Left colon (tissue), 2 donors: ENCODE data around the gene UBE4B. TPM values are rescaled to one million over a fixed set of nuclear protein-coding genes. Genes with fewer than 3 reads are reported as not detected.
A peak's percentile ranks its signal among the peaks of the same experiment; 100 is the strongest.

Experiments used
- ATAC-seq: fragments of 200-7000 bp; cut with Tn5 transposase; one replicate; pipeline ENCODE4 v1.9.1; 2020; ENCODE audit warnings: mild to moderate bottlenecking, moderate library complexity
- DNase-seq, 2 donors: peaks; one replicate each; pipeline ENCODE4 v3.0.0-alpha.2; 2020
- intact Hi-C, 2 donors: fragments of 100-400 bp; cut with DNase I in 1 of 2; cut with micrococcal nuclease in 1 of 2; formaldehyde crosslinking; loops; one replicate each; pipeline versions ENCODE4 v1.11.2 to v1.14.0; 2022; cut with DNase I, micrococcal nuclease
- total RNA-seq, 2 donors: library from RNA; stranded (reverse); fragmentation: NEBNext Ultra II Directional; extraction: Animal tissue kit (Norgen Biotek cat#: 25700); gene quantifications; one replicate each; pipeline ENCODE4 v1.2.1, GENCODE V29; 2021
- donor health status: DM: no; HTN: no; CAD: no.
- donor health status: DM: yes; HTN: yes; CAD: no.

UBE4B gene
- total RNA-seq, 2 donors from 2014 or later, result 32.3 to 36.5 TPM

DNA sequence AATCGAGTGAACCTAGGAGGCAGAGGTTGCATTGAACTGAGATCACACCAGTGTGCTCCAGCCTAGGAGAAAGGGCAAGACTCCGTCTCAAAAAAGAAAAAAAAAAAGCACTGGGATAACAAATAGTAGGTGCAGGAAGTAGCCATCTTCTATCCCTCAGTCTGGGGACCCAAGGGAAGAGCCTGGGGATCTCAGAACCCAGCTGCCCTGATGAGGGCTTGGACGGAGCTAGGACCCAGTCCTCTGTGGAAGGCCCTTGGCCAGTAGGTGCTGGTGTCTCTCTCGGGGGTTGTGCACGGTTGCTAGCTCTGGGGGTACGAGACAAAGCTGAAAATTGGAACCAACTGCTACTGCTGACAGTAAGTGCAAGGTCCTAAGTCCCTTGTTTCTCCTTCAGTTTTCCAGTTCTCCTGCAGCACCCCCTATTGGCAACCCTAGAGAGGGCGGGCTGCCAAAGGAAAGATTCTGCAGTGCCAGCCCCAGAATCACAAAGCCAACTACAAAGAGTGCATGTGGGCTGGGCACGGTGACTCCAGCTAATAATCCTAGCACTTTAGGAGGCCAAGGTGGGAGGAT, 120.0 kb downstream of the UBE4B start:
- ATAC-seq (peak; percentile 84), DNase-seq (peak in 1 of 2 donors; percentile 52)
- intact Hi-C loops, result no loop called here

DNA sequence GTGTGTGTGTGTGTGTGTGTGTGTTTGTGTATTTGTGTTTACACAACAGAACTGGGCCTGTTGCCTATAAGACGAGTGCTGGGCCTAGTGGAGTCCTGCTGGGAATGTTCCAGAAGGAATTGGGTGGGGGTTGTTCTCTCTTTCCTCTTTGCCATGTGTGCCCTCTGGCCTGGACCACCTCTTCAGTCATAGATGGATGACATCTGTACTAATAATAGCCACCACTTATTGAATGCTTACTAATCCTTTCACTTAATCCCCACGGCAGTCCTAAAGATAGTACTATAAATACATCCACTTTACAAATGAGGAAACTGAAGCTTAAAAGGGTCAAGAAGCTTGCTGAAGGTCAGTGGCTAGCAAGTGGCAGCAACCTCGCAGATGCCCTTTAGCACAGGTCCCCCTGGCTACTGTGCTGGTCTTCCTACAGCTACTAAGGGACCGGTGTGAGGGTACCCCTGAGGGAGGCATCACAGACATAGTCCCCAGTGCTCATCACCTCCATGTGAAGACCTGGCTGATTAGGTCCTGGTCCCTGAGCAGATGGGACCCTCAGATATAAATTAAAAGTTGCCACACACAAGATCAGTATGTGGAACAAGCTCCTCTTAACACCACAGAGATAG, 122.4 kb downstream of the UBE4B start:
- no peak for ATAC-seq
- DNase-seq, result no peak
- intact Hi-C loops, result no loop called here

DNA sequence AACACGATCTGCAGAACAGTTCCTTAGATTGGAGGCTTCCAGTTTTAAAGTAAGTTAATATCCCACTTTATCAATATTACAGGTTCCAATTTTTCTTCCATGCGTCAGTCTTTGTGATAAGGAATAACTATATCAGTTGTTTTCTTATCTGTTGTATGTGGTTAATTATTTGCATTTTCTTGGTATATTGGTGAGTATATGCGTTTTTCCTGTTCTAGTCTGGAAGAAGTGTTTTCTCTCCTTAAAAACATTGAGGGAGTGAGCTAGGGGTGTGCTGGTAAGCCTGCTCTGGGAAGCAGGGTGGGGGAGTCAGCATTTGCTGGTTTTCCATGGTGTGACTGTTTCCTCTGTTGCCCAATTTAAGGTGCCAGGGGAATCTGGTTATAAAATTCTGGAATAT, 127.4 kb downstream of the UBE4B start:
- ATAC-seq, result no peak
- intact Hi-C loops, result no loop called here
- DNase-seq, result no peak

DNA sequence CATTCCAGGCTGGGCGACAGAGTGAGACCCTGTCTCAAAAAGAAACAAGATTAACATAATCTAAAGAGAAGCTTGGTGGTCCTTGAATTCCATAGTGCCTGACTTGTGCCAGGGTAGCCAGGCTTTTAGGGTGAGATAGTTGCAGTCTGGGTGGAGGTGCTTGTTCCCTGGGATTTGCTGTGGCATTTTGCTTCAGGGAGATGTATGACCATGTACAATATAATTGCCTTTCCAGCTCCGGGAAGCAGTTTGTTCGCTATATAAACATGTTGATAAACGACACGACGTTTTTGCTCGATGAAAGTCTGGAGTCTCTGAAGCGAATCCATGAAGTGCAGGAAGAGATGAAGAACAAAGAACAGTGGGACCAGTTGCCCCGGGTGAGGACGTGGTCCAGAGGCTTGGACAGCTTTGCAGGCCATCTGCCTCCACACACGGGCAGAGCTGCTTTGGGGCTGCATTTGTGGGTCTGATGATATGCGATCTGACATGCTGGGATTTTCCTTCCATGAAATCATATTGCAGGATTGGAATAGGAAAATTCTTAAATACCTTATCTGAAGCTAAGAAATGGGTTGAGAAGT, 128.2 kb downstream of the UBE4B start:
- ATAC-seq (no peak), DNase-seq (no peak)
- intact Hi-C loops, result no loop called here

DNA sequence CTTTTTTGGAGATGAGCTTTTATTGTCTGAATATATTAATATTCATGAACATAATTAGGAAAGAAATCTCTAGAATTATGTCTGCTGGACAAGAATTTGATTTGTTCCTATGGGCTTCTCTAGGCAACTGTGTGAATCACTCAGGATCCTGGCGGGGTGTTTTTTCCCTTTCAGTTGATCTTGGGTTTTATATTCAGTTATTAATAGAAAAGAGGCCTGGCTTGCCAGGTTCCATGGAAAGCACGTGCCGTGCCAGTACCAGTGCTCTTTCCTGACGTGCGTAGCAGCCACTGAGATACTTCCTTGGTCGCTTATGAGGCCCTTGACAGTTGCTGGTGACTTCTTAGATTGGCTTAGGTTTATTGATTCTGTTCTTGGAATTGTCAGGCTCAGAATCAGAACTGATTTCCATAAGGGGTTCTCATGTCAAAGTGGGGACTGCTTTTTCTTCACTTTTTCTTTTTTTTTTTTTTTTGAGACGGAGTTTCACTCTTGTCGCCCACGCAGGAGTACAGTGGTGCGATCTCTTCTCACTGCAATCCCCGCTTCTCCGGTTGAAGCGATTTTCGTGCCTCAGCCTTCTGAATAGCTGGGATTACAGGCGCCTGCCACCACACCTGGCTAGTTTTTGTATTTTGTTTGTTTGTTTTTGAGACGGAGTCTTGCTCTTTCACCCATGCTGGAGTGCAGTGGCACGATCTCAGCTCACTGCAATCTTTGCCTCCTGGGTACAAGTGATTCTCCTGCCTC, 129.0 kb downstream of the UBE4B start:
- DNase-seq, result peak in 1 of 2 donors; percentile 44
- intact Hi-C loops, result no loop called here
- no peak for ATAC-seq

DNA sequence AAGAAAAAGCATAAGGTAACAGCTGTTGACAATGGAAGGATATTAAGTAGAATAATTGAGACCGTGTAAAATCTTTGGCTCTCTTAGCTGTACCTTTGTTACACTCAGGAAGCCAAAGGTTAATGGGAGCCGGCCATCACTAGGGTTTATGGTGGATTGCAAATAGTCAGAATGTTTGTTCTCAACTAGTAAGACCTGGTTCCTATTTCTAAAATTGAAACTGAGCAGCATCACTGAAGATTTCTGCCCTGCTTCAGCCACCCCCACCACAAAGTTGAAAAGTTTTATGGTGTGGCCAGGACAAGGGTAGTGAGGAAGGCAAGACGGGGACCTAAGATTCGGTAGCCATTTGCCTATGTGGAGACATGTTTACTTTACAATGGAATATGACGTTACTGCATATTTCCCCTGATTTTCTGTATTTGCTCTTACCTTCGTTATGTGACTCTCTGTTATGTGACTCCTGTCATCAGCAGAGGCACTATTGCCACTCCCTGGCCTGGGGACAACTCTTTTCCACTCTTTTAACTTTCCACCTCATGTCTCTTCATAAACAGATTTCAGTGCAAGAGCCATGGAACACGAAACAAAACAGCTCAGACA, 136.3 kb downstream of the UBE4B start:
- ATAC-seq (no peak), DNase-seq (no peak)

DNA sequence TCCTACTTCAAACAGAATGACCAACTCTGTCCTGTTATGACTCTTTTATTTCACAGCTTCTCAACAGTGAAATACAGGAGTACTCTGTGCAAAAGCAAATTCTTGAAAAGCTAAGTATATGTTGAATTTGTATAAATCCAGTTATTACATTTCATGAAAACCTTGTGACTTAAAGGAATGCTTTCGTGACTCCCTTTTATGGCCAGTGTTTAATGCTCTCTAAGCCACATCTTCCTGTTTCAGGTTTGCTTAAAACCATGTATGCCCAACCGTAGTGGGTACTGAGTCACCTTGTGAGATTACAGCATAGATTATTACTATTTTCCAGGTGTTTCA, 137.4 kb downstream of the UBE4B start:
- intact Hi-C loops, result no loop called here
- ATAC-seq, result no peak
- no peak for DNase-seq

More for the DNA sequence above, 136.3 kb downstream of the UBE4B start:
- intact Hi-C loops, result no loop called here

DNA sequence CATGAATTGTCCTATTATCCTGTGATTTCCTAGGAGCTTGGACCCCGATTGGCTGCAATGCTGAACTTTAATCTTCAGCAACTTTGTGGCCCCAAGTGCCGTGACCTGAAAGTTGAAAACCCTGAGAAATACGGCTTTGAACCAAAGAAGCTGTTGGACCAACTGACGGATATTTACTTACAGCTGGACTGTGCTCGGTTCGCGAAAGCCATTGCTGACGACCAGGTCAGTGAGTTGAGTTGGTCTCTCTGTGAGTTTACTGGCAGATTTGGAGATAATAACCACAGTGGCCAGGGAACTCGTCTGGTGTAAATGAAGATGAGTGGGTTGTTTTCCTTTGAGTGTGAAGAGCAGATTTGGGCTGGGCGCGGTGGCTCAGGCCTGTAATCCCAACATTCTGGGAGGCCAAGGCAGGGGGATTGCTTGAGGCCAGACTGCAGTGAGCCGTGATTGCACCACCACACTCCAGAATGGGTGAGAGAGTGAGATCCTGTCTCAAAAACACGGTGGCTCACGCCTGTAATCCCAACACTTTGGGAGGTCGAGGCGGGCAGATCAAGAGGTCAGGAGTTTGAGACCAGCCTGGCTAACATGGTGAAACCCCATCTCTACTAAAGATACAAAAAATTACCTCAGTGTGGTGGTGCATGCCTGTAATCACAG, 138.5 kb downstream of the UBE4B start:
- no peak for ATAC-seq
- intact Hi-C loops, result no loop called here
- no peak for DNase-seq

DNA sequence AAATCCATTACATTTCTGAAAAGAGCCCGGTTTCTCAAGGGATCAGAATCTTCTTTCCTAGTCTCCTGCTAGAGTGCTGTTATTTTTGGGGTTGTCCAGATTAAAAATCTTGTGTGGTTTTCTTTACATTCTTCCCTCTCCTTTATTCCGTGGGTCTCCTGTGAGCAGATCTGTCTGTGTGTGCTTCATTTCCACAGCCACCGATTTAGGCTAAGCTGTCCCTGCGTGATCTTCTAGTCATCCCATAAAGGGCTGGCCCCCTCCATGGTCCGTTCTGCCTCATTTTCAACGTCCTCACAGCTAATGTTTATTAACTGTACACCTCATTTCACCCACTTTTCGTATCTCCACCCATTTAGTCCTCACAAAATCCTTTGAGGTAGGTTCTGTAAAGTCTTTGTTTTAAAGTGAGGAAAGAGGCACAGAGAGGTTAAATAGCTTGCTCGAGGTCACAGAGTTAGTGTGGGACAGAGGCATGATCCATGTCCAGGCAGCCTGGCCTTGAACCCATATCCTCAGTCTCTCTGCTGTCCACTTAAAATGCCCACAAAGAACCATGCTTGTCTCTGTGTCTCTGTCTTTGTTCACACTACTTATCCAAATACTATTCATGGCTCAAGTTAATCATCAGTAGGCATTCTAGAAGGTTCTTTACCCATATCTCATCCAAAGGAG, 139.4 kb downstream of the UBE4B start:
- intact Hi-C loops, result no loop called here
- ATAC-seq (no peak), DNase-seq (no peak)

DNA sequence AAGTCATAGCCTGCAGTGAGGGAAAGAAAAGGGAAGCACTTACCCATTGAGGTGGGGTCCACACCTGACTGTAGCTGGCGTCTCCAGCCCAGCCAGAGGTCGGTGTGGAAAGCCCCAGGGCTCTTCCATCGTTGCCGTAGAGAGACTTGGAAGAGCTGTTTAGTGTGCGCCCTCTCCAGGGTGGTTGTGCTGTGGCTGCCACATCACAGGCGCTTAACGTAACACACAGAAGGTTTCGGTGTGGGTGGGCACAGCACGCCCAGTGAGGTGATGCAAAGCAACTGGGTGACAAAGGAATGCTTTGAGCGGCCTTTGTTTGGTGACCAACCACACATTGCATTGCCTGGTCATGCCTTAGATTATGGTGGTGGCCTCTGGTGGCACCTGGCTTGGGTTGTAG, 140.8 kb downstream of the UBE4B start:
- ATAC-seq, result no peak
- intact Hi-C loops, result no loop called here
- DNase-seq, result no peak

DNA sequence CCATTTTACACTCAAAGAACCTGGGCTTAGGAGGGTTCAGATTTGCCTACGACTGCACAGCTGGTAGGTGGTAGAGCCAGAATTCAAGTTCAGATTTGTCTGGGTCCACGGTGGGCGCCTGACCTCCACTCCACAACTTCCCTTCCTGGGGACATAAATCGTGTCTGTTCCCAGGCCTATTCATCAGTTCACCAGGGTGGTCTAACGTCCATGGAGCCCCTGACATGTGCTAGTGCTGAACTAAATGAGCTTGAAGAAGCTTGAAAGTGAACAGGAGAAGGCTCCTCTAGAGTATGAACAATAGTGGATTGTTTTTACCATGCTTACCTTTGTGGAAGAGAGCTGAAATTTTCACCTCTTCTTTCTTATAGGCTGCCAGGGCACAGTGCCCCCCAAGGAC, 145.1 kb downstream of the UBE4B start:
- DNase-seq (no peak), ATAC-seq (no peak)
- intact Hi-C loops, result no loop called here

DNA sequence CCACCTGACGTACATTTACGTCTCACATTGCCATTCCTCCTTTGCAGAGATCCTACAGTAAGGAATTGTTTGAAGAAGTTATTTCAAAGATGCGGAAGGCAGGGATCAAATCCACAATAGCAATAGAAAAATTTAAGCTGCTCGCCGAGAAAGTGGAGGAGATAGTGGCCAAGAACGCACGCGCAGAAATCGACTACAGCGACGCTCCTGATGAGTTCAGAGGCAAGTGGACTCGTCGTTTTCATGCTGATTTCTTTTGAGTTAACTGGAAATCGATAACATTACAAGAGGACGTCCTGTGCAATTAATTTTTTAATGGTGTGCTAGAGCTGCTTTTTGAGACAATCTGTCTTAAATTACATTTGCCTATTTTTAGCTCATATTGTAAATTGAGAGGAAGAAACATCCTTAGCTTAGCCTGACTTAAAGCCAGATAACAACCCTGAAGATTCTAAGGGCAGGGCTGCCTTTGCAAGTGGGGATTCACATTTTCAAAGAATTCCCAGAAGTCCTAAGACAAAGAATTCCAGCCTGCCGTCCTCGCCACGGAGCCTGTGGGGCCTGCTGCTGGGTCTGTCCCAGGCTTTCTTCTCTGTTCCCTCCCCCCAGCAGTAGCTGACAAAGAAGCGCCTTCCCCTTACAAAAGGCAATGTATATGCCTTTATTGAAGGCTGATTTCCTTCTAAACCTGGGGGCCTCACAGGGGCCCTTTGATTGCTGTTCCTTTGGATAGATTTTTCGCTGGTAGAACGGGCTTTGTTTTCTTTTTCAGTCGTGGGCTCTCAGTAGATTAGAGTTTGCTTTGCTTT, 146.0 kb downstream of the UBE4B start:
- no peak for ATAC-seq
- DNase-seq, result no peak
- intact Hi-C loops, result no loop called here

DNA sequence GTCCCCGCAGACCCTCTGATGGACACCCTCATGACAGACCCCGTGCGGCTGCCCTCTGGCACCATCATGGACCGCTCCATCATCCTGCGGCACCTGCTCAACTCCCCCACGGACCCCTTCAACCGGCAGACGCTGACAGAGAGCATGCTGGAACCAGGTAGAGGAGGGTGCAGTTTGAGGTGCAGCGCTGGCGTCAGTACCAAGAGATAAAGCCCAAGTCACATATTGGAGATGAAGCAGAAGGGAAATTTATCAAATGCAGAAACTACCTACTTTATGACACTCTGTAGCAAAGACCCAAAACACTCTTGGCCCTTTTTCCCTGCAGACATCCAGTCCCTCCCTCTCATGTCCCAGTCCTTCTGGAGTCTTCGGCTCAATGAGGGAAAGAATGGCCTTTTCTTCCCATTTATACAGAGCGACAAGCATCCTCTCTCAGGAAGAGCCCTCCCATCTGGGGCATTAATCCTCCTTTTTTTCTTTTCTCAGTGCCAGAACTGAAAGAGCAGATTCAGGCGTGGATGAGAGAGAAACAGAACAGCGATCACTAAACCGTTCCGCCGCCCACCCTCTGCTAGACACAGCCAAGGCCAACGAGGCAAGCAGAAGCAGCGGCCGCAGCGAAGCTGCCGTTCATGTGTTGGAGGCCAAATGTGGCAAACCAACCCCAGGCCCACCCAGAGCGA, 146.8 kb downstream of the UBE4B start:
- DNase-seq, result no peak
- no peak for ATAC-seq
- intact Hi-C loops, result no loop called here

DNA sequence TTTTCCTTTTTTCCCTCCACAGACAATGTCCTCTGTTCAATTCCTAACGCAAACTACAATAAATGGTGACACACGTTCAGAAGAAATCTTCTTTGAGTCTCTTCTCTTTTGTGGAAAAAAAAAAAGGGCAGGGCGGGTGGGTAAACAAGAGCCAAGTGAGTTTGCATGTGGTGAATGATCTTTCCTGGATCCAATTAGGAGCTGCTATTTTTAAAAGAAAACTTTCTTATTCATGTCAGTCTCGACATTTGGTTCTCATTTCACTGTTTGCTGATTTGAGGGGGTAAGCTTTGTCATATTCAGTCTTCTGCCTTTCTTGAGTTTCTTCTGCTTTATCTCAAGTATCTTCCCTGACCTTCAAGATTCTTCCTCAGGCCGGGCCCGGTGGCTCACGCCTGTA, 148.4 kb downstream of the UBE4B start:
- DNase-seq (no peak), ATAC-seq (no peak)
- intact Hi-C loops, result no loop called here

DNA sequence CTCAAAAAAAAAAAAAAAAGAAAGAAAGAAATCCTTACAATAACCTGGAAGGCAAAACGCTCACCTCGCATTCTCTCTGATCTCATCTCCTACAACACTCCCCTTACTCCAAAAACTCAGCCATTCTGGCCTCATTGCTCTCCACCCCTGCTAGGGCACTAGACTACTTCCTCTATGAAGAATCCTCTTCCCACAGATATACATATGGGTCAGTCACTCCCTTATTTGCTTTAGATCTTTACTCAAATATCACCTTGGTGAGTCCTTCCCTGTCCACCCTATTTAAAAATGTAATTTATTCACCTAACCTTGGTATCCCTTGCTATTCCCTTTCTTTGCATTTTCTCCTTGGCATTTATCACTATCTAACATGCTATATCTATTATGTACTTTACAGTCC, 153.0 kb downstream of the UBE4B start:
- no peak for DNase-seq
- ATAC-seq, result peak; percentile 91
- intact Hi-C loops, result no loop called here

DNA sequence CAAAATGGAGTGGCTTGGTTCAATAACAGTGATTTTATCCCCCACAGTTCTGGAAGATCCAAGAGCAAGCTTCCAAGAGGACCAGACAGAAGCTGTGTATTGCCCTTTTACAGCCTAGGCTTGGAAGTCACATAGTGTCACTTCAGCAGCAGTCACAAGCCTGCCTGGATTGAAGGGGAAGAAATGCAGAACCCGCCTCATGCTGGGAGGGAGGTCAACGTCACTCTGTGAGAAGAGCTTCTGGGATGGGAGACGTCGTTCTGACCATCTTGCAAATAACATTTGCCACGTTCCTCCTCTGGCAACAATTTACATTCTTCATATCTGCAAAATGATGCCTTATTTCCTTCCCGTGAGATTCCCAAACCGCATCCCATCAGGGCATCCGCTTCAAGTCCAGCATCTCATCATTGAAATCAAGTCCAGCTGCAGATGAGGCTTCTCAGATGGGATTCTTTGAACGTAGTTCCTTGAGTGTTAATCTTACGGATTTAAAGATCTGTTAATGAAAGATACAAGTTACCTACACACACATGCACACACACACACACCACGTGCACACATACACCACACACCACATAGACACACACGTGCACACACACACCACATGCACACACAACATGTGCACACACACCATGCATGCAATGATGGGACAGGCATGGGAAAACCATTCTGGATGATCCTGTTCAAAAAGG, 153.7 kb downstream of the UBE4B start:
- ATAC-seq (peak; percentile 15), DNase-seq (no peak)
- intact Hi-C loops, result no loop called here

DNA sequence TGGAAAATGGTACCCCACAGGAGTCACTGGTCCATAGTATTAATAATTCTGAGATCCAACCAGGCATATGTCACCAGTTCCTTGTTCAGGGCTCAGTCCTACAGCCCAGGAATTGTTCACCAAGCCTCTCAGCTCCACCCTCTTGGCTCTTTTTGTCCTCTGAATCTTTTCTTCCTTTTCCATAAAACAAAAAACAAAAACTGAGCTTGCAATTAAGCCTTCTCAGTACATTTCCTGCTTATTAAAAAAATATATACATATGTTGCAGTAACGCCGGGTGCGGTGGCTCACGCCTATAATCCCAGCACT, 154.2 kb downstream of the UBE4B start:
- DNase-seq (no peak), ATAC-seq (peak; percentile 15)
- intact Hi-C loops, result no loop called here
